Measurements from ENCODE around the gene SH3RF3.
A peak's percentile ranks its signal among the peaks of the same experiment; 100 is the strongest.

Gene SH3RF3

DNA sequence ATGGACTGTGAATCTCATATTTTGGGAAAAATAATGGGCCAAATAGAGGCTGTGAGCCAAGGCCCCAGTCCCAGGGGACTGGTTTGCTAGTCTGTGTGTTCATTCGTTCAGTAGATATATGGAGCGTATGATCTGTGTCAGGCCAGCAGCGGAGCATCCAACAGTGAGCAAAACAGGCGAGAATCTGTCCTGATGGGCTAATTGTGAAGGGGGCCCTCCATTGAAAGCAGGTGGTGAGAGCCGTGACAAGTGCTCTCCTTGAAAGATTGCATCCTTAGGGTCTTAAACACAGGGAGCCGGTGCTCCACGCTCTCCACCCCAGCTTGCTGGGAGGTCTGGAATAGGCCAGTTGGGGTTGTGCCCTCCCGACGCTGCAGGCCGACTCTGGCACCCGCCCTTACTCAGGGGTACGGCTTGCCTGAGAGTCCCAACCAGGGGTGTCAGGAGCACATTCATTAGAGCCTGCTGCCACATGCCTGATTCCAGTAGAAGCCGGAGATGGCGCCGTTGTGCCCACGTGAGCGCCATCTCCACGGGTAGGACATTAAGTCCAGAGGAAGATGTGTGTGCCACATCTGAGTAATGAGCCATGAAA, 213.3 kb downstream of the SH3RF3 start:
- no CpG with 5 or more reads among the region's 18 CpGs for WGBS, 2 donors (ENCODE audit: extremely low coverage in 2 of 2, insufficient read length in 2 of 2, insufficient replicate concordance in 1 of 2)
- H2AFZ ChIP-seq (ENCODE audit: low read length) = no peak overlapping the region
- DNase-seq (ENCODE audit: low spot score) = no peak

GRCh38 chr2:109342930-109343329, 213.9 kb downstream of the SH3RF3 start:
- Histone ChIP-seq H4K91ac (ENCODE audit: low read depth, low read length, poor library complexity) (no peak overlapping the region), H3K18ac (ENCODE audit: low read length) (no peak overlapping the region), H3K4me1 (ENCODE audit: control insufficient read depth in 2 of 2, insufficient read depth in 1 of 2, low read depth in 1 of 2, low read length in 2 of 2) (peaks cover 0 to 10% of the 10 kb centered on the region in 2 donors), H3K9ac (ENCODE audit: low read depth, low read length, poor library complexity) (no peak overlapping the region), H2BK120ac (ENCODE audit: low read depth, low read length) (no peak overlapping the region), H2BK15ac (ENCODE audit: low read length) (no peak overlapping the region), H3K4ac (ENCODE audit: low read length) (no peak overlapping the region), H2BK5ac (ENCODE audit: low read length) (no peak overlapping the region), H3K27me3 (ENCODE audit: control insufficient read depth in 3 of 3, insufficient read depth in 3 of 3, low read depth in 1 of 3, low read length in 3 of 3) (no peaks in the 10 kb centered on the region), H3K23ac (ENCODE audit: low read depth, low read length, poor library complexity) (no peak overlapping the region), H2AFZ (ENCODE audit: low read length) (no peak overlapping the region), H2BK12ac (ENCODE audit: low read length) (no peak overlapping the region), H3K79me1 (ENCODE audit: low read depth, low read length) (no peaks in the 10 kb centered on the region), H3K14ac (ENCODE audit: low read length) (no peak overlapping the region), H3K4me2 (ENCODE audit: insufficient read depth, low read length, poor library complexity, severe bottlenecking) (no peak overlapping the region), H2AK5ac (ENCODE audit: low read depth, low read length) (no peak overlapping the region), H3K4me3 (ENCODE audit: low read length in 2 of 2) (no peak overlapping the region), H3K9me3 (replicated peaks in 1 of 2; ENCODE audit: control insufficient read depth in 2 of 2, insufficient read depth in 1 of 2, low read depth in 1 of 2, low read length in 2 of 2) (peaks cover 7 to 13% of the 10 kb centered on the region in 2 donors), H3K36me3 (replicated peaks in 1 of 2; ENCODE audit: control insufficient read depth in 2 of 2, insufficient read depth in 2 of 2, low read length in 2 of 2) (no peaks in the 10 kb centered on the region), H3K27ac (replicated peaks; ENCODE audit: low read length) (no peak overlapping the region), H4K8ac (ENCODE audit: low read depth, low read length) (no peak overlapping the region)
- no peak for DNase-seq (ENCODE audit: low spot score)
- WGBS, 2 donors (ENCODE audit: extremely low coverage in 2 of 2, insufficient read length in 2 of 2, insufficient replicate concordance in 1 of 2) = no CpG with 5 or more reads among the region's 6 CpGs

More for the DNA sequence above, 213.3 kb downstream of the SH3RF3 start:
- H3K4me3 ChIP-seq (ENCODE audit: low read length in 2 of 2) = no peak overlapping the region
- H3K4me2 ChIP-seq (ENCODE audit: insufficient read depth, low read length, poor library complexity, severe bottlenecking) = no peak overlapping the region
- no peaks in the 10 kb centered on the region for H3K36me3 ChIP-seq (replicated peaks in 1 of 2; ENCODE audit: control insufficient read depth in 2 of 2, insufficient read depth in 2 of 2, low read length in 2 of 2)
- H2BK12ac ChIP-seq (ENCODE audit: low read length) = no peak overlapping the region
- no peak overlapping the region for H2BK120ac ChIP-seq (ENCODE audit: low read depth, low read length)
- no peak overlapping the region for H2BK5ac ChIP-seq (ENCODE audit: low read length)
- H3K79me1 ChIP-seq (ENCODE audit: low read depth, low read length) = no peaks in the 10 kb centered on the region
- no peak overlapping the region for H3K9ac ChIP-seq (ENCODE audit: low read depth, low read length, poor library complexity)
- peaks cover 0 to 10% of the 10 kb centered on the region in 2 donors for H3K4me1 ChIP-seq (ENCODE audit: control insufficient read depth in 2 of 2, insufficient read depth in 1 of 2, low read depth in 1 of 2, low read length in 2 of 2)
- no peak overlapping the region for H3K27ac ChIP-seq (replicated peaks; ENCODE audit: low read length)
- H3K27me3 ChIP-seq (ENCODE audit: control insufficient read depth in 3 of 3, insufficient read depth in 3 of 3, low read depth in 1 of 3, low read length in 3 of 3) = no peaks in the 10 kb centered on the region
- H3K23ac ChIP-seq (ENCODE audit: low read depth, low read length, poor library complexity) = no peak overlapping the region
- H3K14ac ChIP-seq (ENCODE audit: low read length) = no peak overlapping the region
- no peak overlapping the region for H4K91ac ChIP-seq (ENCODE audit: low read depth, low read length, poor library complexity)
- no peak overlapping the region for H4K8ac ChIP-seq (ENCODE audit: low read depth, low read length)
- no peak overlapping the region for H2BK15ac ChIP-seq (ENCODE audit: low read length)
- H3K9me3 ChIP-seq (replicated peaks in 1 of 2; ENCODE audit: control insufficient read depth in 2 of 2, insufficient read depth in 1 of 2, low read depth in 1 of 2, low read length in 2 of 2) = peaks cover 7 to 13% of the 10 kb centered on the region in 2 donors
- H3K18ac ChIP-seq (ENCODE audit: low read length) = peak overlapping the region; percentile 6
- peak overlapping the region; percentile 47 for H2AK5ac ChIP-seq (ENCODE audit: low read depth, low read length)
- H3K4ac ChIP-seq (ENCODE audit: low read length) = no peak overlapping the region

DNA sequence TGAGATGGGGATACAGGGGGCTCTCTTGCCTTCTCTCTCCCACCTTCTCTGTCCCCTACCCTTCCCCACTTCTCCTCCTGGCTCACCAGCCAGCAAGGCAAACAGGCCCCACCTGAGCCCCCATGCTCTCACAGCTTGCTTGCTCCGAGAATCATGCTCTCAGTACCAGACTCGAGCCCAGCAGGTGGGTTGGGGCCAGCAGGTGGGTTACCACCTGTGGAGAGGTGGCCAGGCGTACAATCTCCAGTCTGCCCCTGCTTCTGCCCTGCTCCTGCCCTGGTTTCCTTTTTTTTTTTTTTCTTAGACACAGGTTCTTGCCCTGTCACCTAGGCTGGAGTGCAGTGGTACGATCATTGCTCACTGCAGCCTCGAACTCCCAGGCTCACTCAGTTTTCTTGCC, 214.5 kb downstream of the SH3RF3 start:
- Histone ChIP-seq H3K4me1 (ENCODE audit: control insufficient read depth in 2 of 2, insufficient read depth in 1 of 2, low read depth in 1 of 2, low read length in 2 of 2) (peaks cover 0 to 10% of the 10 kb centered on the region in 2 donors), H3K9ac (ENCODE audit: low read depth, low read length, poor library complexity) (no peak overlapping the region), H3K4me3 (ENCODE audit: low read length in 2 of 2) (no peak overlapping the region), H3K27me3 (ENCODE audit: control insufficient read depth in 3 of 3, insufficient read depth in 3 of 3, low read depth in 1 of 3, low read length in 3 of 3) (no peaks in the 10 kb centered on the region), H3K36me3 (replicated peaks in 1 of 2; ENCODE audit: control insufficient read depth in 2 of 2, insufficient read depth in 2 of 2, low read length in 2 of 2) (no peaks in the 10 kb centered on the region), H3K27ac (replicated peaks; ENCODE audit: low read length) (no peak overlapping the region), H2BK5ac (ENCODE audit: low read length) (no peak overlapping the region), H4K91ac (ENCODE audit: low read depth, low read length, poor library complexity) (no peak overlapping the region), H3K18ac (ENCODE audit: low read length) (peak overlapping the region; percentile 65), H3K14ac (ENCODE audit: low read length) (no peak overlapping the region), H2BK12ac (ENCODE audit: low read length) (no peak overlapping the region), H3K9me3 (replicated peaks in 1 of 2; ENCODE audit: control insufficient read depth in 2 of 2, insufficient read depth in 1 of 2, low read depth in 1 of 2, low read length in 2 of 2) (peaks cover 7 to 13% of the 10 kb centered on the region in 2 donors), H3K4ac (ENCODE audit: low read length) (no peak overlapping the region), H2AFZ (ENCODE audit: low read length) (no peak overlapping the region), H2AK5ac (ENCODE audit: low read depth, low read length) (no peak overlapping the region), H3K4me2 (ENCODE audit: insufficient read depth, low read length, poor library complexity, severe bottlenecking) (no peak overlapping the region), H3K79me1 (ENCODE audit: low read depth, low read length) (no peaks in the 10 kb centered on the region), H2BK120ac (ENCODE audit: low read depth, low read length) (no peak overlapping the region), H3K23ac (ENCODE audit: low read depth, low read length, poor library complexity) (no peak overlapping the region), H4K8ac (ENCODE audit: low read depth, low read length) (no peak overlapping the region), H2BK15ac (ENCODE audit: low read length) (no peak overlapping the region)
- no peak for DNase-seq (ENCODE audit: low spot score)
- WGBS, 2 donors (ENCODE audit: extremely low coverage in 2 of 2, insufficient read length in 2 of 2, insufficient replicate concordance in 1 of 2) = no CpG with 5 or more reads among the region's 5 CpGs

DNA sequence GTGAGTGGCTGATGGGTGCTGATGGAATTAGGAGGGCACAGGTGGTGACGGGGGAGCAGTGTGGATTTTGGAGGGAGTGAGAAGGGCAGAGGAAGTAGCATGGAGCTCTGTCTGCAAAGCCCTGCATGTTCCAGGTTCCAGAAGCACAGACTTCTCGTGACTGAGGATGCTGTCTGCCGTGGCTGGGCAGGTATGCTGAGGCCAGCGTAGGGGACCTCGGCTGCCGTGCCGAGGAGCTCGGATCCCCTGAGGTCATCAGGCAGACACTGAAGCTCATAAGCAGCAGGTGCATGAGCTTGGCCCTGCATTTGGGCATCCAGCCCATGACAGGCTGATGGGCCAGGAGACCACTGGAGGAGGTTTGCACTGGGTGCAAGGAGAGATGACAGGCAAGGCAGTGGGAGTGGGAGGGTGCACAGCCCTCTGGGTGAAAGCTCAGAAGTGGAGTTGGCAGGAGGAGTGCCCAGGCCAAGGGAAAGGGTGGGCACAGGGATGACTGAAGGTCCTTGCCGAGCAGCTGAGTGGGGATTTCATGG, 215.3 kb downstream of the SH3RF3 start:
- Histone ChIP-seq H4K91ac (ENCODE audit: low read depth, low read length, poor library complexity) (no peak overlapping the region), H2BK5ac (ENCODE audit: low read length) (no peak overlapping the region), H3K9ac (ENCODE audit: low read depth, low read length, poor library complexity) (no peak overlapping the region), H2BK12ac (ENCODE audit: low read length) (no peak overlapping the region), H3K9me3 (replicated peaks in 1 of 2; ENCODE audit: control insufficient read depth in 2 of 2, insufficient read depth in 1 of 2, low read depth in 1 of 2, low read length in 2 of 2) (peaks cover 7 to 13% of the 10 kb centered on the region in 2 donors), H2AFZ (ENCODE audit: low read length) (no peak overlapping the region), H3K27me3 (ENCODE audit: control insufficient read depth in 3 of 3, insufficient read depth in 3 of 3, low read depth in 1 of 3, low read length in 3 of 3) (no peaks in the 10 kb centered on the region), H3K14ac (ENCODE audit: low read length) (no peak overlapping the region), H3K4me1 (ENCODE audit: control insufficient read depth in 2 of 2, insufficient read depth in 1 of 2, low read depth in 1 of 2, low read length in 2 of 2) (peaks cover 7 to 11% of the 10 kb centered on the region in 2 donors), H3K4me2 (ENCODE audit: insufficient read depth, low read length, poor library complexity, severe bottlenecking) (no peak overlapping the region), H2AK5ac (ENCODE audit: low read depth, low read length) (peak overlapping the region; percentile 36), H3K23ac (ENCODE audit: low read depth, low read length, poor library complexity) (no peak overlapping the region), H3K4ac (ENCODE audit: low read length) (no peak overlapping the region), H3K18ac (ENCODE audit: low read length) (peak overlapping the region; percentile 29), H3K79me1 (ENCODE audit: low read depth, low read length) (no peaks in the 10 kb centered on the region), H4K8ac (ENCODE audit: low read depth, low read length) (no peak overlapping the region), H2BK15ac (ENCODE audit: low read length) (no peak overlapping the region), H3K4me3 (ENCODE audit: low read length in 2 of 2) (peak overlapping the region in 1 of 2 donors; percentile 10), H2BK120ac (ENCODE audit: low read depth, low read length) (no peak overlapping the region), H3K27ac (replicated peaks; ENCODE audit: low read length) (no peak overlapping the region), H3K36me3 (replicated peaks in 1 of 2; ENCODE audit: control insufficient read depth in 2 of 2, insufficient read depth in 2 of 2, low read length in 2 of 2) (no peaks in the 10 kb centered on the region)
- no peak for DNase-seq (ENCODE audit: low spot score)
- no CpG with 5 or more reads among the region's 9 CpGs for WGBS, 2 donors (ENCODE audit: extremely low coverage in 2 of 2, insufficient read length in 2 of 2, insufficient replicate concordance in 1 of 2)
